ES-I3 (cell line): Measurements from ENCODE around the gene FOXE3.

Source experiments
- H3K36me3 ChIP-seq: 2 replicates; pipeline ENCODE4 v1.6.1; 2013; ENCODE audit warnings: mild to moderate bottlenecking, low read length, control low read depth, moderate library complexity; ENCODE audit not compliant: insufficient read depth
- H3K4me1 ChIP-seq: 2 replicates; pipeline ENCODE4 v1.6.1; 2013; ENCODE audit warnings: mild to moderate bottlenecking, control low read depth, low read length; ENCODE audit not compliant: insufficient read depth
- H3K9ac ChIP-seq: 2 replicates; pipeline ENCODE4 v1.6.1; 2013; ENCODE audit warnings: low read depth, mild to moderate bottlenecking, low read length, moderate library complexity
- H3K9me3 ChIP-seq: 2 replicates; pipeline ENCODE4 v1.6.1; 2013; ENCODE audit warnings: mild to moderate bottlenecking, low read length, moderate library complexity; ENCODE audit not compliant: control insufficient read depth, insufficient read depth

FOXE3 gene

DNA sequence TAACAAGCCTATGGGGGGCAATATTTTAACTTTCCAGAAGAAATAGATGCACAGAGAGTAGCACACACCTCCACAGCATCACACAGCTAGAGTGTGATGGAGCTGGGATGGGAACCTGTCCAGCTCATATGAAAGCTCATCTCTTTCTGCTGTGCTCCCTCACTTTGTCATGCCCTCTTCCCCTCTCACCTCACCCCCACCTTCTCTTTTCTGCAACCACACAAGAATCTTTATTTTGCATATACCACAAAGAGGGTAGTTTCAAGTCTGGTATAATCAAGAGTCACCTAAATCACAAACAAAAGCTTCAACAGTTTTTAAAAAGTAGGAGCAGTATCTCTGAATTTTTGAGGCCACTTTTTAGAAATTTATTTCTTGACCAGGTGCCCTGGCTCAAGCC lies 44.4 kb downstream of the FOXE3 start:
- H3K9ac ChIP-seq = no peak overlapping the region
- no peaks in the 10 kb centered on the region for H3K9me3 ChIP-seq
- H3K4me1 ChIP-seq = peaks cover 20% of the 10 kb centered on the region
- no peaks in the 10 kb centered on the region for H3K36me3 ChIP-seq

DNA sequence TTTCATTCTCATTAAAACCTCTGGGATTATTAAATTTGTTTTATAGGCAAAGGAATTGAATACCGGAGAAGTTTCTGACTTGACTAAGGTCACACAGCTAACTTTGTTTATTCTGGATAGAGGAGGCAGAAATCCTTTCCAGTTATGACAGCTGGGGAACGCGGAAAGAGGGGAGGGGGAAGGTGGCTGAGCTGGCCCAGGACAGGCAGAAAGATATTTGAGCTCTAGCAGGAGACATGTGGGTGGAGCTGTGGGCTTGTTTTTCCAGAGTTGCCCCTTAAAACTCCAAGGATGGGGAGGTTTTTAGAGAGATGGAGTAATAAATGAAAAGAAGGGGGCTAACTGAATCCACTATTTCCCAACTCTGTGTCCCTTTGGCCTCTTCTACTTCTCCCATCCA lies 49.5 kb downstream of the FOXE3 start:
- H3K9ac ChIP-seq = no peak overlapping the region

More for the DNA sequence above, 49.5 kb downstream of the FOXE3 start:
- Histone ChIP-seq H3K9me3 (no peaks in the 10 kb centered on the region), H3K4me1 (0 out of 2 replicates have a peak, but pooled peaks cover 5% of the 10 kb centered on the region), H3K36me3 (no peaks in the 10 kb centered on the region)
